Mesenchymal stem cell (in vitro differentiated cells and primary cell): Measurements from ENCODE around the gene TIAM1.
"Not testable (repeated sequence)": the region's sequence is repeated elsewhere in the genome, so short reads cannot be mapped to it uniquely, and the experiment has no call there.

Experiments used
- DNase-seq: peaks from one replicate; pipeline ENCODE4 v3.0.0-alpha.2; 2013
- H2AFZ ChIP-seq: one replicate; pipeline ENCODE4 v1.6.1; 2013; ENCODE audit warnings: low read depth, mild to moderate bottlenecking, control low read depth, inconsistent platforms, low read length, moderate library complexity
- H2AK5ac ChIP-seq: 2 replicates; pipeline ENCODE4 v1.6.1; 2013; ENCODE audit warnings: low read length, moderate library complexity, mild to moderate bottlenecking, inconsistent platforms; ENCODE audit not compliant: severe bottlenecking
- H2BK120ac ChIP-seq: one replicate; pipeline ENCODE4 v1.6.1; 2013; ENCODE audit warnings: low read depth, mild to moderate bottlenecking, inconsistent platforms, low read length, moderate library complexity
- H2BK12ac ChIP-seq, 2 experiments: one replicate each; pipeline ENCODE4 v1.6.1; 2013; ENCODE audit warnings: inconsistent platforms in 2 of 2, low read length in 2 of 2, mild to moderate bottlenecking in 2 of 2, moderate library complexity in 2 of 2, control low read depth in 1 of 2
- H2BK15ac ChIP-seq: one replicate; pipeline ENCODE4 v1.6.1; 2013; ENCODE audit warnings: mild to moderate bottlenecking, low read depth, inconsistent platforms; ENCODE audit not compliant: poor library complexity, severe bottlenecking
- H2BK5ac ChIP-seq: 2 replicates; pipeline ENCODE4 v1.6.1; 2013; ENCODE audit warnings: low read depth, mild to moderate bottlenecking, low read length, control low read depth, inconsistent platforms; ENCODE audit not compliant: poor library complexity, severe bottlenecking
- H3K14ac ChIP-seq, 2 experiments: one replicate each; pipeline ENCODE4 v1.6.1; 2013; ENCODE audit warnings: inconsistent platforms in 2 of 2, low read length in 2 of 2, control low read depth in 1 of 2, mild to moderate bottlenecking in 1 of 2, moderate library complexity in 1 of 2
- H3K18ac ChIP-seq, 2 experiments: one replicate each; pipeline ENCODE4 v1.6.1; 2013; ENCODE audit warnings: inconsistent platforms in 2 of 2, low read length in 2 of 2, control low read depth in 1 of 2, low read depth in 1 of 2, mild to moderate bottlenecking in 1 of 2
- H3K23ac ChIP-seq, 2 experiments: one replicate each; pipeline ENCODE4 v1.6.1; 2013; ENCODE audit warnings: inconsistent platforms in 2 of 2, low read length in 2 of 2, mild to moderate bottlenecking in 2 of 2, moderate library complexity in 2 of 2, control low read depth in 1 of 2
- H3K27ac ChIP-seq: 2 replicates; pipeline ENCODE4 v1.5.1; 2013; ENCODE audit warnings: mild to moderate bottlenecking, moderate library complexity, low read length, control low read depth, inconsistent platforms; ENCODE audit not compliant: poor library complexity, severe bottlenecking
- H3K27me3 ChIP-seq, 2 experiments: 2 replicates each; pipeline versions ENCODE4 v1.6.1 to v1.7.0; 2013; ENCODE audit warnings: low read length in 2 of 2, mild to moderate bottlenecking in 2 of 2, moderate library complexity in 2 of 2, control low read depth in 1 of 2, inconsistent platforms in 1 of 2; ENCODE audit not compliant: control insufficient read depth in 1 of 2, insufficient read depth in 1 of 2
- H3K36me3 ChIP-seq, 2 experiments: 2 replicates each; pipeline versions ENCODE4 v1.6.1 to v1.7.0; 2013; ENCODE audit warnings: low read length in 2 of 2, control low read depth in 1 of 2, inconsistent platforms in 1 of 2, low read depth in 1 of 2, mild to moderate bottlenecking in 1 of 2; ENCODE audit not compliant: insufficient read depth in 2 of 2, control insufficient read depth in 1 of 2
- H3K4ac ChIP-seq, 2 experiments: one replicate each; pipeline ENCODE4 v1.6.1; 2013; ENCODE audit warnings: inconsistent platforms in 2 of 2, low read length in 2 of 2, mild to moderate bottlenecking in 2 of 2, moderate library complexity in 2 of 2, control low read depth in 1 of 2, low read depth in 1 of 2
- H3K4me1 ChIP-seq: 2 replicates; pipeline ENCODE4 v1.6.1; 2013; ENCODE audit warnings: low read depth, low read length, control low read depth; ENCODE audit not compliant: control insufficient read depth, insufficient read depth
- H3K4me2 ChIP-seq: 2 replicates; pipeline ENCODE4 v1.6.1; 2013; ENCODE audit warnings: low read length, mild to moderate bottlenecking, inconsistent platforms; ENCODE audit not compliant: poor library complexity, severe bottlenecking
- H3K4me3 ChIP-seq, 2 experiments: 2 replicates each; pipeline versions ENCODE4 v1.5.1 to v1.7.0; 2013; ENCODE audit warnings: low read length in 2 of 2, mild to moderate bottlenecking in 2 of 2, control low read depth in 1 of 2, low read depth in 1 of 2; ENCODE audit not compliant: insufficient read depth in 1 of 2
- H3K79me1 ChIP-seq: replicated peaks from 2 replicates; pipeline ENCODE4 v1.6.1; 2013; ENCODE audit warnings: mild to moderate bottlenecking, control low read depth, low read length, inconsistent platforms; ENCODE audit not compliant: poor library complexity, severe bottlenecking
- H3K9ac ChIP-seq: 2 replicates; pipeline ENCODE4 v1.7.0; 2013; ENCODE audit warnings: mild to moderate bottlenecking, low read length, moderate library complexity
- H3K9me3 ChIP-seq: 2 replicates; pipeline ENCODE4 v1.7.0; 2013; ENCODE audit warnings: mild to moderate bottlenecking, low read length; ENCODE audit not compliant: control insufficient read depth
- H4K8ac ChIP-seq: one replicate; pipeline ENCODE4 v1.6.1; 2013; ENCODE audit warnings: inconsistent platforms, mild to moderate bottlenecking, low read length, moderate library complexity
- H4K91ac ChIP-seq: one replicate; pipeline ENCODE4 v1.6.1; 2013; ENCODE audit warnings: mild to moderate bottlenecking, low read length, inconsistent platforms
- WGBS: methylation state at CpG from one replicate; pipeline ENCODE4 v1.1.7; 2013; ENCODE audit warnings: mixed read lengths; 5-methylcytosine and 5-hydroxymethylcytosine counted together

The TIAM1 gene

GRCh38 chr21:31233711-31234110 is 110.3 kb downstream of the TIAM1 start:
- Histone ChIP-seq H4K8ac (no peak overlapping the region), H3K18ac (no peak overlapping the region), H3K27ac (no peak overlapping the region), H2BK5ac (no peak overlapping the region), H2BK12ac (no peak overlapping the region), H2BK120ac (no peak overlapping the region), H2AK5ac (no peak overlapping the region), H3K36me3 (peaks cover 4 to 14% of the 10 kb centered on the region in 2 experiments), H2AFZ (no peak overlapping the region), H3K79me1 (peaks cover 2% of the 10 kb centered on the region), H3K4me2 (no peak overlapping the region), H3K14ac (no peak overlapping the region), H4K91ac (no peak overlapping the region), H3K9me3 (peaks cover 7% of the 10 kb centered on the region), H2BK15ac (no peak overlapping the region), H3K23ac (no peak overlapping the region), H3K4me3 (no peak overlapping the region), H3K9ac (no peak overlapping the region), H3K4me1 (no peaks in the 10 kb centered on the region), H3K27me3 (no peaks in the 10 kb centered on the region), H3K4ac (no peak overlapping the region)
- DNase-seq: no peak
- WGBS: 92% methylated on average over 9 of the region's 9 CpGs

- Histone ChIP-seq H3K4ac (no peak overlapping the region), H3K27me3 (no peaks in the 10 kb centered on the region), H3K9me3 (peaks cover 7% of the 10 kb centered on the region), H3K27ac (no peak overlapping the region), H3K9ac (no peak overlapping the region), H3K18ac (no peak overlapping the region), H2AK5ac (no peak overlapping the region), H3K23ac (no peak overlapping the region), H2BK15ac (no peak overlapping the region), H2BK12ac (no peak overlapping the region), H3K14ac (no peak overlapping the region), H3K4me1 (no peaks in the 10 kb centered on the region), H3K79me1 (peaks cover 2% of the 10 kb centered on the region), H2AFZ (no peak overlapping the region), H2BK5ac (no peak overlapping the region), H4K8ac (no peak overlapping the region), H2BK120ac (no peak overlapping the region), H3K4me3 (no peak overlapping the region), H3K4me2 (no peak overlapping the region), H4K91ac (no peak overlapping the region), H3K36me3 (peaks cover 4 to 18% of the 10 kb centered on the region in 2 experiments)
- 95% methylated on average over 3 of the region's 3 CpGs for WGBS
- DNase-seq: no peak
Measured at GRCh38 chr21:31232344-31232743, 111.7 kb downstream of the TIAM1 start.

- Histone ChIP-seq H3K9ac (no peak overlapping the region), H2BK120ac (no peak overlapping the region), H3K4me1 (no peaks in the 10 kb centered on the region), H2BK5ac (no peak overlapping the region), H3K4ac (no peak overlapping the region), H3K14ac (peak overlapping the region in 1 of 2 experiments; percentile 48), H3K79me1 (peaks cover 2% of the 10 kb centered on the region), H2AK5ac (no peak overlapping the region), H3K4me3 (no peak overlapping the region), H4K91ac (no peak overlapping the region), H3K27ac (no peak overlapping the region), H2BK12ac (no peak overlapping the region), H3K23ac (no peak overlapping the region), H2AFZ (no peak overlapping the region), H3K36me3 (peaks cover 0 to 21% of the 10 kb centered on the region in 2 experiments), H2BK15ac (no peak overlapping the region), H3K4me2 (no peak overlapping the region), H4K8ac (peak overlapping the region; percentile 60), H3K27me3 (no peaks in the 10 kb centered on the region), H3K9me3 (peaks cover 7% of the 10 kb centered on the region), H3K18ac (no peak overlapping the region)
- no peak for DNase-seq
- WGBS: 98% methylated on average over 6 of the region's 6 CpGs
Measured at GRCh38 chr21:31230937-31231336, 113.1 kb downstream of the TIAM1 start.

- not testable (repeated sequence) for H2AFZ ChIP-seq, H2BK120ac ChIP-seq
Measured at GRCh38 chr21:31228723-31229122, 115.3 kb downstream of the TIAM1 start.

More at GRCh38 chr21:31228723-31229122, 115.3 kb downstream of the TIAM1 start:
- not testable (repeated sequence) for H3K27ac ChIP-seq, H2AK5ac ChIP-seq, H2BK5ac ChIP-seq, H3K4me3 ChIP-seq, H4K91ac ChIP-seq, H3K18ac ChIP-seq, H3K14ac ChIP-seq, H3K4me1 ChIP-seq, H3K79me1 ChIP-seq, DNase-seq, H2BK15ac ChIP-seq, H3K27me3 ChIP-seq, H3K4me2 ChIP-seq, H2BK12ac ChIP-seq, H3K9ac ChIP-seq, H3K4ac ChIP-seq, H3K23ac ChIP-seq, H3K9me3 ChIP-seq, H4K8ac ChIP-seq
- 90% methylated on average over 4 of the region's 6 CpGs for WGBS
- peaks cover 0 to 36% of the 10 kb centered on the region in 2 experiments for H3K36me3 ChIP-seq
